ENCODE results near the gene ALCAM.

ALCAM gene

GRCh38 chr3:105495021-105495420 is 128.3 kb downstream of the ALCAM start:
- DNase-seq (ENCODE audit: low spot score): no peak

GRCh38 chr3:105496343-105496742 is 129.6 kb downstream of the ALCAM start:
- DNase-seq (ENCODE audit: low spot score): no peak

DNA sequence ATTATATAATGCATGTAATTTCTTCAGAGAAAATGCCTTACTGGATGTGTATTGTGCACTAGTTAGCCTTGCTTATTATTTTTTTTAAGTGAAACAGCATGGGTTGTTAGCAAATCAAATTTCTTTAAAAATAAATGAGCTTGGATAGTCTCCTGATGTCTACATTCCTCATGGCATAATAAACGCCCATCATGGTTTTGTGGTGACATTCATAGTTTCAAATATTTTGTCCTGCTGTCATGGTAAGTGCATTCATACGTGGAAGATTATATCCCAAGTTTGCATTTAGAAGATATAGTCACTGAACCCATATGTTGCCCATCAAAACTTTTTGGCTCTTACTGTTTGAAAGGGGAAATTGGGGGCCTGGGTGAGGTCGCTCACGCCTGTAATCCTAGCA is 130.7 kb downstream of the ALCAM start:
- no peak for DNase-seq (ENCODE audit: low spot score)

GRCh38 chr3:105499961-105500360 is 133.3 kb downstream of the ALCAM start:
- DNase-seq (ENCODE audit: low spot score): no peak

GRCh38 chr3:105502333-105502732 is 135.6 kb downstream of the ALCAM start:
- no peak for DNase-seq (ENCODE audit: low spot score)

DNA sequence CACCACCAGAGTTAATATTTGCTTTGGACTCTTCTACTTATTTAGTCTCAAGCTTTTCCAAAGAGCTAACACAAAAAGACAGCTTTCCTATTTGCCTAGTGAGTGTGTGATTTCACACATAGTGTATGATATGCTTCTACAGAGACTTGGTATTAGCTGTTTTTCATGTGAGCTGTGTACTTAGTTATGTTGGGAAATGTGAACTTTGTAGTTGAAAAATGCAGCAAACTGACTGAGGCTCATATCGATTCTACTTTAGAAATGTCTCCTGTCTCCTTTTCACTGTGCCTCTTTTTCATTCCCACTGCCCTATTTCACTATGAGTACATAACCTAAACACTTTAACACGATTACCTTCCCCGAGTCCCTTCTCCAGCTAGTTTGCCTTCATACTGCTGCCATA is 136.5 kb downstream of the ALCAM start:
- peak; percentile 16 for DNase-seq (ENCODE audit: low spot score)

DNA sequence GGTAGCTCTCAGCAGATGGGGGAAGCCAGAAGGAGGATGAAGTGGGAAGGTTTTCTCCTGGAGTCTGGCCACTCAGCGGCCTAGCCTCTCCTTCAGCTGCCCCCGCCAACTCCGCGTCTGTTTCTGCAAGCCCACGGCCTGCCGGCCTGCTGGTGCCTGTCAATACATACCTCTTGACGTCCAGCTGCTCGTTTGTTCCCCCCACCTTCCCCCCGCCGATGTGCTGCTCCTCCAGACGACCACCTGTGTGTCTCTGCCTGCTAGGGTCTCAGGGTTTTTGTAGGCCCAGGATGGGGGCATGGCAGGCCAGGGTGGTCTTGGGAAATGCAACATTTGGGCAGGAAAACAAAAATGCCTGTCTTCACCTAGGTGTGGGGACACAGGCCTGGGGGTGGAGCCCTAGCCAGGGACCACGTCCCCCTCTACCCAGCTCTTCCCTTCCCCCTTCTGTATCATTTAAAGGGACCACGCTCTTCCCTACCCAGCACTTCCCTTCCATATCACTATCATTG is 137.8 kb downstream of the ALCAM start:
- no peak for DNase-seq (ENCODE audit: low spot score)

GRCh38 chr3:105505170-105505569 is 138.5 kb downstream of the ALCAM start:
- DNase-seq (ENCODE audit: low spot score): no peak

DNA sequence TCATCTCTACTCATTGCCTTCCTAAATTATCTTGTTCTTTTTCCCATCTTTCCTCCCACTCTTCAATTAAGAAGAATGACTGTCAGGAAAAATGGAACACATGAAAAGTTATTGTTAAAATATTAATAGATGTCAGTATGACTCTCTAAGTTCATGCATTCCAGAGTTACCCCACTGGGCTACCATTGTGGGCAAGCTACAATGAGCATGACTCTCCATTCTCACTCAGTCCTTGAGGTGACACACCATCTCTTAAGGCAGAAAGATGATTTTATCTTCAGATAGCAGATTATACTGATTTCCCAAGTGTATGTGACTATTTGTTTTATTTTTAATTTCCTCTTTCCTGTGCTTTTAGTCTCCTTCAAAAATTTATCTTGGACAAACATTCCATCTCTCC is 144.3 kb downstream of the ALCAM start:
- DNase-seq (ENCODE audit: low spot score): no peak

GRCh38 chr3:105512061-105512460 is 145.4 kb downstream of the ALCAM start:
- DNase-seq (ENCODE audit: low spot score): no peak

DNA sequence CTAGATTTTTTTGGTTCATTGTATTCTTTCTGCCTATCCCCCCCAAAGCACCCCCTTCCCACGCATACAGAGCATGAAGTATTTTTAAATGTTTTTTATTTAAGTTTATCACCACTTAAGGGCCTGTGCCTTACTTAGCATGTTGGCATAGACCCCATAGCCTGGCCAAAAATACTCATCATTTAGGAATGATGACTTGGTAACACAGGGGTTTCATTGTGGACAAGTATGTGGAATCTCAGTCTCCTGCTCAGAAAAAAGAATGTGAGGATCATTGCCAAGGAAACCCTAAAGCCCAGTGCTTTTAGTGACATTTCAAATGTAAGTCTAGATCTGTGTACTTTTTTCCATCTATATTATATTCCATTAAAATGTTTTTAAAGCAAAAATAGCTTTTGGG is 146.3 kb downstream of the ALCAM start:
- DNase-seq (ENCODE audit: low spot score): no peak

GRCh38 chr3:105513886-105514285 is 147.2 kb downstream of the ALCAM start:
- no peak for DNase-seq (ENCODE audit: low spot score)

GRCh38 chr3:105515372-105515771 is 148.7 kb downstream of the ALCAM start:
- DNase-seq (ENCODE audit: low spot score): no peak

DNA sequence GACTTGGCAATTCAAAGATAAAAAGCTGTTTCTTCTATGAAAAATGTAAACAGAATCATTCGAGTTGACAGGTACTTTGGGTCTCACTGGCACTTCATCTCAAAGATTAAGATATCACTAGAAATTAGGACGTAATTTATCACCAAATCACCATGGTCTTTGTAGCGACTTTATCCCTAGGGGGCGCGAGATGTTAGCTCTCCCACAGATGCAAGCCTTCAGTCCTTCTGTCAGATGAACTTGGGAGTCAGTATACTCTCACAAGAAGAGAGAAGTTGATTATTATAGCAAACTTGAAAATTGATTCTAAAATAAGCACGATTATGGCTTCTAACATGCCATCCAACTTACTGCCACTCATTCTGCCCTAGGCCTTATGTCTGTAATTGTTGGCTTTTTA is 150.3 kb downstream of the ALCAM start:
- DNase-seq (ENCODE audit: low spot score): no peak

DNA sequence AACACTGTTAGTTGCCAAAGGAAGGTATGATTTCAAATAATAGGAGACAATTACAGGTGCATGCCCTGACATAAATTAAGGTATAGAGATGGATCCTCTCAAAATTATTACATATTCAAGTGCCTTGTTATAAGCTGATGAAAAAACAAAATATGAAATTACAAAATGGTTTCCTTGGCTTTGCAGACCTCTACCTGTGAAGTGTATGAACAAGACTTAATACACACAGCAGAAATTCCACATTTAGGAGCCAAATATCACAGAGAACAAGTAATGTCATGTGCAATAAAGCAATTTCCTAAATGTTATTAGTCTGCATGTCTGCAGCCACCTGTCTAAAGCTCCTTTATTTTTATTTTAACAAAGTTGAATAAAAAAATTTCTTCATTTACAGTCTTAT is 151.5 kb downstream of the ALCAM start:
- DNase-seq (ENCODE audit: low spot score): no peak

- DNase-seq (ENCODE audit: low spot score): peak; percentile 21
Measured at GRCh38 chr3:105518806-105519418, 152.2 kb downstream of the ALCAM start.

- no peak for DNase-seq (ENCODE audit: low spot score)
Measured at GRCh38 chr3:105521770-105522169, 155.1 kb downstream of the ALCAM start.

GRCh38 chr3:105523501-105523900 is 156.8 kb downstream of the ALCAM start:
- no peak for DNase-seq (ENCODE audit: low spot score)

DNA sequence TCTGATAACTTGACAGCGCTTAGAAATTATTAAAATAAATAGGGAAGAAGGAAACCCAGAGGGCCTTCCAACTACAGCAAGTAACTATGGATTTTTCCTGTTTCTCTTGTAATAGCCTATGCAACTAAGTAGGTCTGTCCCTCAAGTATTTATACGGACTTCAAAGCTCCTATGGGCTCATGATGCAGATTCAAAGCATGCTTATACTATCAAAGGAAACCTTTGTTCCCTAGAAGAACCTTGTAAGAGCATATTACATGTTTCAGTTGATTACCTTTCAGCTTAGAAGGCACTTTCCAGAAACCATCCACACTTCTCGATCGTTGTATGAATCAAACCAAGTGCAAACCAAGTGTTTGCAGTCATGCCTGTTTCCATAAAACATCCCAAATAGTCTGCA is 158.8 kb downstream of the ALCAM start:
- DNase-seq (ENCODE audit: low spot score): no peak

DNA sequence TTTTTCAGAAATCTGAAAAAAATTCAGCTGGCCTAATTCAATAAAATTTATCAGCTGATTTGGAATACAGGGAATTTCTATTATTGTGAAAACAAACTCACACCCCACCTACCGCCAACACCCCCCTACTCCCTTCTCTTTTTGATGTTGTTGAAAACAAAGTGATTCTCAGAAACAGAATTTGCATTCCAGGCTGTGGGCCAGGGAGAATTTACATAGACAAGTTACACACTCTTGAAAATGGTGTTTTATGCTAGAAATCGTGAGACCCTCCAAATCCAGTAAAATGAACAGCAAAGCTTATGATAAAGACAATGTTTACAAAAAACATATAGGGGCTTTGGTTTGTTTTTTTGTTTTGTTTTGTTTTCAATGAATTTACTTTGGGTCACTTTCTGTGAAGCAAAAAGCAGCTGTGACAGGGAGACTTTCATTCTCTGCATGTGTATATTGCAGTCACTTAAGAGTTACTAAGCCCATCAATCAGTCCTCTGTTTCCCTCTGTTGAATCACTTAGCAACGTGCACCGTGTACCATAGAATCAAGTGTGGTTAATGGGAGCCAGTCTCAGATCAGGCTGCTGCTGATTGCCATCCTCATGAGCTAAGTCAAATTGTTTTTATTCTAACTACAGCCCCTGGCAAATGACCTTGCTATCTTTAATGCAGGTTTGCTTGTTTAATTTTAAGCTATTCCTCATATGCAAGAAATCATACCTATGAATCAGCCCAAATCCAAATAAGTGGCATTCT is 159.8 kb downstream of the ALCAM start:
- DNase-seq (ENCODE audit: low spot score): no peak

GRCh38 chr3:105527535-105527934 is 160.8 kb downstream of the ALCAM start:
- no peak for DNase-seq (ENCODE audit: low spot score)

DNA sequence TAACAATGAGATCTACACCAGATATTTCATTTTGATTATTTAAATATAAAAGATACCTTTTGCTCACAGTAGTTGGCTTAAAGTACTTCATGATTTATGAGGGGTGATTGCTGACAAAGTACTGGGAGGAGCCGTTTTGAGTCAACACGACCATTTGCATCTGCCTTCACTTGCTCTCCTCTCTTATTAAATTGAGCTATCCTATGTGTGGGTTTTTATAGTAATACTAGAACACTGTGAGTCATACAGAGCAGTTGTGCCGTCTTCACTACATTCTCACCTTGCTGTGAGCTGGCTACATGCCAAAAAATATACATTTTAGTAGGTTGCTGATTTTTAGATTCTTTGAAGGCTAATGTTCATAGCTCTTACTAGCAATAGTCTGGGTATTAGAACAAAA is 161.2 kb downstream of the ALCAM start:
- DNase-seq (ENCODE audit: low spot score): no peak

GRCh38 chr3:105528955-105529354 is 162.2 kb downstream of the ALCAM start:
- DNase-seq (ENCODE audit: low spot score): no peak

GRCh38 chr3:105529456-105529855 is 162.7 kb downstream of the ALCAM start:
- DNase-seq (ENCODE audit: low spot score): no peak

Data from HuH-7 (cell line).